HepG2 (cell line): ENCODE measurements around the gene CYP4V2.

Experiments used
- NPAS2 ChIP-seq: sonication (generic); formaldehyde crosslinking; IDR thresholded peaks from 2 replicates; pipeline ENCODE4 v1.8.0; 2022; ENCODE audit warnings: mild to moderate bottlenecking, missing genetic modification reagents, borderline replicate concordance
- SNAI1 ChIP-seq: sonication (generic); formaldehyde crosslinking; IDR thresholded peaks from 2 replicates; pipeline ENCODE4 v1.5.0; 2020; ENCODE audit warnings: mild to moderate bottlenecking, missing genetic modification reagents, borderline replicate concordance
- ZNF7 ChIP-seq: IDR thresholded peaks from 2 replicates; pipeline ENCODE4 v1.6.1; 2016; ENCODE audit warnings: missing biosample characterization, missing genetic modification reagents
- TF ChIP-seq, protein P1 (sequence below), 2 experiments: sonication (generic) in 1 of 2; formaldehyde crosslinking in 1 of 2; IDR thresholded peaks; 2 replicates each; pipeline versions ENCODE4 v1.5.1 to v1.6.1; 2011 to 2020; ENCODE audit warnings: borderline replicate concordance in 1 of 2, low read depth in 1 of 2, low read length in 1 of 2, mild to moderate bottlenecking in 1 of 2, missing genetic modification reagents in 1 of 2, moderate library complexity in 1 of 2
- TF ChIP-seq, protein P2 (sequence below): IDR thresholded peaks from 2 replicates; pipeline ENCODE4 v1.6.1; 2016; ENCODE audit warnings: mild to moderate bottlenecking
- TF ChIP-seq, protein P3 (sequence below): sonication (generic); formaldehyde crosslinking; IDR thresholded peaks from 2 replicates; pipeline ENCODE4 v1.8.1; 2023; ENCODE audit warnings: missing genetic modification reagents, inconsistent platforms, borderline replicate concordance
- TF ChIP-seq, protein P4 (sequence below): sonication (generic); formaldehyde crosslinking; IDR thresholded peaks from 2 replicates; pipeline ENCODE4 v1.4.0; 2020; ENCODE audit warnings: missing genetic modification reagents
- TF ChIP-seq, protein P5 (sequence below): sonication (generic); formaldehyde crosslinking; IDR thresholded peaks from 2 replicates; pipeline ENCODE4 v1.5.0; 2020; ENCODE audit warnings: mild to moderate bottlenecking, missing genetic modification reagents, borderline replicate concordance

DNA sequence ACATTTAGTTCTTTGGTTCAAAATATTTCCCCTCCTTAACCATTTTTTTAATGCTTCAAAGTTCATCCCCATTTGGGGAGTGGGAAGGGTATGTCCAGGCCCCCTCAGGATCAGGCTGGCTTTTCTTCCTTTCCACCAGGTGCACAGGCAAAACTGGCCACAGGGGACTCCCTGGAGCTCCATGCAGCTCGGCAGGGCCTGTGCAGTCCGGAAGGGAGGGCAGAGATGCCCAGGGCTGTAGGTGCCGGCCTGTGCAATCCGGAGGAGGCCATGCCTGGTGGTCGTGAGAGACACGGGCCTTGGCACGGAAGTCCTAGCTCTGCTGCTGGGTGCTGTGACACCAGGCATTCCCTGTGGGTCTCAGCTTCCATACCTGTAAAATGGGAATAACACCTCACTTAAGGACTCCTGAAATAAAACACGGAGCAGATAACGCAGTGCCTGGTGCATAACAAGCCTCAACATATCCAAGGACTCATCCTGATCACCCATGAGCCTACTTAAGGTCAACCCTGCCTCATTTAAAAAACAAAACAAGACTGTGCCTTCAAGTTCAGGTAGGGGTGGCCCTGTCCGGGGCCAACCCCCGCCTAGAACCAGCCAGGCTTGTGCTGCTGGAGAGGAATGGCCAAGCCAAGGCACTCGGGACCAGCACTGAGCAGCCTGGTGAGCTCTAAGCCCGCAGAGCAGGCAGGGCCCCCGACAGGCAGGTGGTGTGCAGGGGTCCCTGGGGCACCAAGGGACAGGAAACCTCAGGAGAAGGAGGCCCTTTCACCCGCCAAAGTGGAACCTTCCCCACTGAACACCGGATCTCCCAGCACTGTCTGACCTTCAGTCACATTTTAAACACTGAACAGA is 21.2 kb upstream of the CYP4V2 start:
- TF ChIP-seq, protein P1, sequence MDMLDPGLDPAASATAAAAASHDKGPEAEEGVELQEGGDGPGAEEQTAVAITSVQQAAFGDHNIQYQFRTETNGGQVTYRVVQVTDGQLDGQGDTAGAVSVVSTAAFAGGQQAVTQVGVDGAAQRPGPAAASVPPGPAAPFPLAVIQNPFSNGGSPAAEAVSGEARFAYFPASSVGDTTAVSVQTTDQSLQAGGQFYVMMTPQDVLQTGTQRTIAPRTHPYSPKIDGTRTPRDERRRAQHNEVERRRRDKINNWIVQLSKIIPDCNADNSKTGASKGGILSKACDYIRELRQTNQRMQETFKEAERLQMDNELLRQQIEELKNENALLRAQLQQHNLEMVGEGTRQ (IDR thresholded peaks at IDR 0.05; ENCODE audit: low read depth, low read length) = no peak
- TF ChIP-seq, protein P1 (CRISPR knock-in tag; IDR thresholded peaks at IDR 0.05; ENCODE audit: borderline replicate concordance) = no peak
- TF ChIP-seq ZNF7 (CRISPR knock-in tag) (no peak), SNAI1 (no peak), NPAS2 (CRISPR knock-in tag) (no peak)
- TF ChIP-seq, protein P2, sequence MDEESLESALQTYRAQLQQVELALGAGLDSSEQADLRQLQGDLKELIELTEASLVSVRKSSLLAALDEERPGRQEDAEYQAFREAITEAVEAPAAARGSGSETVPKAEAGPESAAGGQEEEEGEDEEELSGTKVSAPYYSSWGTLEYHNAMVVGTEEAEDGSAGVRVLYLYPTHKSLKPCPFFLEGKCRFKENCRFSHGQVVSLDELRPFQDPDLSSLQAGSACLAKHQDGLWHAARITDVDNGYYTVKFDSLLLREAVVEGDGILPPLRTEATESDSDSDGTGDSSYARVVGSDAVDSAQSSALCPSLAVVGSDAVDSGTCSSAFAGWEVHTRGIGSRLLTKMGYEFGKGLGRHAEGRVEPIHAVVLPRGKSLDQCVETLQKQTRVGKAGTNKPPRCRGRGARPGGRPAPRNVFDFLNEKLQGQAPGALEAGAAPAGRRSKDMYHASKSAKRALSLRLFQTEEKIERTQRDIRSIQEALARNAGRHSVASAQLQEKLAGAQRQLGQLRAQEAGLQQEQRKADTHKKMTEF (CRISPR knock-in tag) = no peak
- TF ChIP-seq, protein P3, sequence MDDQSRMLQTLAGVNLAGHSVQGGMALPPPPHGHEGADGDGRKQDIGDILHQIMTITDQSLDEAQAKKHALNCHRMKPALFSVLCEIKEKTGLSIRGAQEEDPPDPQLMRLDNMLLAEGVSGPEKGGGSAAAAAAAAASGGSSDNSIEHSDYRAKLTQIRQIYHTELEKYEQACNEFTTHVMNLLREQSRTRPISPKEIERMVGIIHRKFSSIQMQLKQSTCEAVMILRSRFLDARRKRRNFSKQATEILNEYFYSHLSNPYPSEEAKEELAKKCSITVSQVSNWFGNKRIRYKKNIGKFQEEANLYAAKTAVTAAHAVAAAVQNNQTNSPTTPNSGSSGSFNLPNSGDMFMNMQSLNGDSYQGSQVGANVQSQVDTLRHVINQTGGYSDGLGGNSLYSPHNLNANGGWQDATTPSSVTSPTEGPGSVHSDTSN (CRISPR knock-in tag) = no peak
- TF ChIP-seq, protein P4, sequence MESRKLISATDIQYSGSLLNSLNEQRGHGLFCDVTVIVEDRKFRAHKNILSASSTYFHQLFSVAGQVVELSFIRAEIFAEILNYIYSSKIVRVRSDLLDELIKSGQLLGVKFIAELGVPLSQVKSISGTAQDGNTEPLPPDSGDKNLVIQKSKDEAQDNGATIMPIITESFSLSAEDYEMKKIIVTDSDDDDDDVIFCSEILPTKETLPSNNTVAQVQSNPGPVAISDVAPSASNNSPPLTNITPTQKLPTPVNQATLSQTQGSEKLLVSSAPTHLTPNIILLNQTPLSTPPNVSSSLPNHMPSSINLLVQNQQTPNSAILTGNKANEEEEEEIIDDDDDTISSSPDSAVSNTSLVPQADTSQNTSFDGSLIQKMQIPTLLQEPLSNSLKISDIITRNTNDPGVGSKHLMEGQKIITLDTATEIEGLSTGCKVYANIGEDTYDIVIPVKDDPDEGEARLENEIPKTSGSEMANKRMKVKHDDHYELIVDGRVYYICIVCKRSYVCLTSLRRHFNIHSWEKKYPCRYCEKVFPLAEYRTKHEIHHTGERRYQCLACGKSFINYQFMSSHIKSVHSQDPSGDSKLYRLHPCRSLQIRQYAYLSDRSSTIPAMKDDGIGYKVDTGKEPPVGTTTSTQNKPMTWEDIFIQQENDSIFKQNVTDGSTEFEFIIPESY (CRISPR knock-in tag) = no peak
- TF ChIP-seq, protein P5, sequence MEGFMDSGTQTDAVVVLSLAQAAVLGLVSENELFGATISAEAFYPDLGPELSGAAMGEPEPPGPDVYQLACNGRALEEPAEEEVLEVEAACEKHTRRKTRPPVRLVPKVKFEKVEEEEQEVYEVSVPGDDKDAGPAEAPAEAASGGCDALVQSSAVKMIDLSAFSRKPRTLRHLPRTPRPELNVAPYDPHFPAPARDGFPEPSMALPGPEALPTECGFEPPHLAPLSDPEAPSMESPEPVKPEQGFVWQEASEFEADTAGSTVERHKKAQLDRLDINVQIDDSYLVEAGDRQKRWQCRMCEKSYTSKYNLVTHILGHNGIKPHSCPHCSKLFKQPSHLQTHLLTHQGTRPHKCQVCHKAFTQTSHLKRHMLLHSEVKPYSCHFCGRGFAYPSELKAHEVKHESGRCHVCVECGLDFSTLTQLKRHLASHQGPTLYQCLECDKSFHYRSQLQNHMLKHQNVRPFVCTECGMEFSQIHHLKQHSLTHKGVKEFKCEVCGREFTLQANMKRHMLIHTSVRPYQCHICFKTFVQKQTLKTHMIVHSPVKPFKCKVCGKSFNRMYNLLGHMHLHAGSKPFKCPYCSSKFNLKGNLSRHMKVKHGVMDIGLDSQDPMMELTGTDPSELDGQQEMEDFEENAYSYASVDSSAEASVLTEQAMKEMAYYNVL (CRISPR knock-in tag) = no peak
